ENCODE measurements around the gene RHCE.
"Not testable (repeated sequence)": the region's sequence is repeated elsewhere in the genome, so short reads cannot be mapped to it uniquely, and the experiment has no call there.

GRCh38 chr1:25383090-25383489 lies 37.5 kb downstream of the RHCE start:
- not testable (repeated sequence) for TF ChIP-seq POLR2A (IDR thresholded peaks at IDR 0.05; ENCODE audit: low read depth, low read length); POLR2AphosphoS5 (IDR thresholded peaks at IDR 0.05; ENCODE audit: low read depth, low read length); TAF1 (IDR thresholded peaks at IDR 0.05; ENCODE audit: low read depth, low read length); SPI1 (IDR thresholded peaks at IDR 0.05; ENCODE audit: low read depth, low read length); PAX5 (IDR thresholded peaks at IDR 0.05; ENCODE audit: insufficient read depth, low read length, severe bottlenecking); POU2F2 (IDR thresholded peaks at IDR 0.05; ENCODE audit: low read depth, low read length)

All from GM12891 (cell line).